ENCODE measurements around the gene RXRB.
A peak's percentile ranks its signal among the peaks of the same experiment; 100 is the strongest.

DNA sequence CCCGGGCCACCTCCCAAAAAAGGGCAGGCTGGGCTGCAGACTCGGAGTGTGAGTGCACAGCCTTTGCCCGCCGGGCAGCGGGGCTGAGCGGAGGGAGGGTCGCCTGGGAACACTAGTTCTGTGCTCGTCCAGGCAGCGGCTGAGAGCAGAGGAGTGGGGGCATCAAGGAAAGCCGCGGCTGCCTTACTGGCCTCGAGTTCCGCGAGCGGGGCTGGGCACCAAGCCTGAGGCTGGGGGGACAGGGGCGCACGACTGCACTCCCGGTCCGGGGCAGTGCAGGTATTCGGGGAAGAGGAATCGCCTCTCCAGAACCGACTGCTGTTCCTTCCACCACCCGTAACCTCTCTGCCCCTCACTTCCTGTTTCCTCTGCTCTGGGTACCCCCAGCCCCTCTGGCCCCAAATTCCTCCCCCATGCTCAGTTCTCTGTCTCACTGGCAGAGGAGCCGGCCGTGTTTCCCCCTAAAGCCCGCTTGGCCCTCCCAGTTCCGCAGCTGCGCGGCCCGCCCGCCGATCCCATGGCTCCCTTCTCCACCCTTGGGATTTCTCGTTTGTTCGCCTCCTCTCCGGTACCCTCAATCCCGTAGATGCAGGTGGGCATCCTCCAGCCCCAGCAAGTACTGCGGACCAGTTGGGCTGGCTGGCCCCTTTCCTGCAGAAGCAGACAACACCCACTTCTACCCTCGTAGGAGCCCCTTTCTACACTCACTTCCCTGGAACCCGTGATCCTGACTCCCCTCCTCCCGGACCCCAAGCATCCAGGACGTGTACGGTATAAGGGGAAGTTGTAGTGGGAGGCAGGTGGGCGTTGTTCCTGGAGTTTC lies 12.9 kb upstream of the RXRB start:
- TF ChIP-seq, protein P1, sequence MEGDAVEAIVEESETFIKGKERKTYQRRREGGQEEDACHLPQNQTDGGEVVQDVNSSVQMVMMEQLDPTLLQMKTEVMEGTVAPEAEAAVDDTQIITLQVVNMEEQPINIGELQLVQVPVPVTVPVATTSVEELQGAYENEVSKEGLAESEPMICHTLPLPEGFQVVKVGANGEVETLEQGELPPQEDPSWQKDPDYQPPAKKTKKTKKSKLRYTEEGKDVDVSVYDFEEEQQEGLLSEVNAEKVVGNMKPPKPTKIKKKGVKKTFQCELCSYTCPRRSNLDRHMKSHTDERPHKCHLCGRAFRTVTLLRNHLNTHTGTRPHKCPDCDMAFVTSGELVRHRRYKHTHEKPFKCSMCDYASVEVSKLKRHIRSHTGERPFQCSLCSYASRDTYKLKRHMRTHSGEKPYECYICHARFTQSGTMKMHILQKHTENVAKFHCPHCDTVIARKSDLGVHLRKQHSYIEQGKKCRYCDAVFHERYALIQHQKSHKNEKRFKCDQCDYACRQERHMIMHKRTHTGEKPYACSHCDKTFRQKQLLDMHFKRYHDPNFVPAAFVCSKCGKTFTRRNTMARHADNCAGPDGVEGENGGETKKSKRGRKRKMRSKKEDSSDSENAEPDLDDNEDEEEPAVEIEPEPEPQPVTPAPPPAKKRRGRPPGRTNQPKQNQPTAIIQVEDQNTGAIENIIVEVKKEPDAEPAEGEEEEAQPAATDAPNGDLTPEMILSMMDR (conservative IDR thresholded peaks at IDR 0.05 in 1 of 2, IDR thresholded peaks at IDR 0.05 in 1 of 2; ENCODE audit: low read depth in 1 of 2, low read length in 2 of 2), result no peak
- peak; percentile 51 for TF ChIP-seq EZH2 (IDR thresholded peaks at IDR 0.05; ENCODE audit: low read length, missing control alignments)
